Measurements from ENCODE around the gene DLG2. TPM values are rescaled to one million over a fixed set of nuclear protein-coding genes. Genes with fewer than 3 reads are reported as not detected.
"Not testable (repeated sequence)": the region's sequence is repeated elsewhere in the genome, so short reads cannot be mapped to it uniquely, and the experiment has no call there.

The DLG2 gene
- polyA plus RNA-seq, 5 donors, result 5.1 to 13.2 (median 8.4) TPM

DNA sequence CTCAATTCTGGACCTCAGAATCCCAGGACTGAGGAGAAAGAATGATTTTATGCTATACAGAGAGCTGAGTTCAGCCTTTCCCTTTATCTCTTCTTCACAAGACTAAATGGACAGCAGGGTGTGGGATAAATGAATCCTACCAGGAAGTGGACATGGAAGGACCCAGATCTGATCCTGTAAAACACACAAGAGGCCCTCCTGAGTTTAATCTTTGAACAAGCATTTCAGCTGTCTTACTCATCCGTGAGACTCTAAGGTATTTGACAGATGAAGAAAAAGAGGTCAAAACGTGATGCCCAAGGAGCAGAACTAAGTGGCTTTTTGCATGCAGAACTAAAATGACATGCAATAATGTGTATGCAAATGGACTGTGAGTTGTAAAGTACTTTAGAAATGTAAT, 511.3 kb downstream of the DLG2 start:
- no peak for DNase-seq

GRCh38 chr11:85114786-85115185, 512.4 kb downstream of the DLG2 start:
- no peak for DNase-seq

DNA sequence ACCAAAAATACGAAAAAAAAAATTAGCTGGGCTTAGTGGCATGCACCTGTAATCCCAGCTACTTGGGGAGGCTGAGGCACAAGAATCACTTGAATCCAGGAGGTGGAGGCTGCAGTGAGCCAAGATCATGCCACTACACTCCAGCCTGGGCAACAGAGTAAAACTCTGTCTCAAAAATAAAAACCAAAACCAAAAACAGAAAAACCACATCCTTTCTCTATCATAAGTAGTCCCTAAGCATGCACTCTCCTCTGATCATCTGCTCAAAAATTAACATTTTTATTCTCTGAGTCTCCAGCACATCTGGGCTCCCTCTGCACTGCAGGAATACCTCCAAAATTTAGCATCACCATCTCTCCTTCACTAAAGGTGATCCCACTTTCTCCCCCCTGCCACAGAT, 516.9 kb downstream of the DLG2 start:
- not testable (repeated sequence) for DNase-seq

DNA sequence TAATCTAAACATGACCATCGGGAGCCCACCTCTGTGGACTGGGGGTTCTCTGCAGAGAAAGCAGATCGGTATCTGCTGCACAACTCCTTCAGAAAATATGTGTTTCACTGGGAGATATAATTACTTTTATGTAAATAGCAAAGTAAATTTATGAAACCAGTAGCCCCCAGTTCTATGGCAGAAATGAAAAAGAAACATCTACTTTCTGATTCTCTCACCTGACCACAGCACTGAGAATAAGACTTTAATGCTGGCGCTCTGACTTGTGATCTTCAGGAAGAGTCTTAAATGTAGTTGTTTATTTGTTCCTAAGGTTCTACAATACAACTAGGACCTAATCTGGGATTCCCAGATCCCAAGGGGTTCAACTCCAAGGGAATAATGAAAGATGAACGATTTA, 518.0 kb downstream of the DLG2 start:
- DNase-seq, result no peak

DNA sequence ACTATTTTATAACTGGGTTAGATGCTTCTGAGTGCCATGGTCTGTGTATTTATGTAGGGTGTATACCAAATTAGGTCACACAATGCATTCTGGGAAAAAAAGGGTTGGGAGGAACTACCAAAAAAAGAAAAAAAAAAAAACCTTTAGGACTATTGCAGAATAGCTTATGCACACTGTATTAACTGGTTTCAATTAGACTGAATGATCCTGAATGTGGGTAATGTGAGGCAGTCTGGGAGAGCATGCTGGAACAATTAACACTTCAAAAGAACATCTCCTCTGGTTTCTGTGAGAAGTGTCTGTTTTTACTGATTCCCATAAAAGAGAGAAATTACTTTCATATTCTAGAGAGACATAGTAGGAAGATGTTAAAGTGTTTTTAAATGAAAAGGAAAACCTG, 521.3 kb downstream of the DLG2 start:
- DNase-seq, result no peak

DNA sequence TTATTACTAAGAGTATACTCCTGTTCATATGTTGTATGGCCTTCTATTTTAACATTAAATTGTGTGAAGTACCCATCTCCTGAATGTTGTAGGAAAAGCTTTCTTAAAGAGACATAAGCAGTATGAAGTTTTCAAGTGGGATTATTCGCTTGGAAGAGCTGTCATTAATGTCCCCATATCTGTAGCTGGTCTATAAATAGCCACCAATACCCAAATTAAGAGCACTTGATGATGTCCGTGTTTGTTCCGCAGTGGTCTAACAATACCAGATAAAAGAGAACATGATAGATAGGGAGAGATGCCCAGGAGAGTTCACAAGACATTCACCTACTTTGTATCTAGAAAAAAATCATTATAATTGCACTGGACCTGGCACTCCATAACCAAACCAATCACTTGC, 527.6 kb downstream of the DLG2 start:
- DNase-seq, result no peak

DNA sequence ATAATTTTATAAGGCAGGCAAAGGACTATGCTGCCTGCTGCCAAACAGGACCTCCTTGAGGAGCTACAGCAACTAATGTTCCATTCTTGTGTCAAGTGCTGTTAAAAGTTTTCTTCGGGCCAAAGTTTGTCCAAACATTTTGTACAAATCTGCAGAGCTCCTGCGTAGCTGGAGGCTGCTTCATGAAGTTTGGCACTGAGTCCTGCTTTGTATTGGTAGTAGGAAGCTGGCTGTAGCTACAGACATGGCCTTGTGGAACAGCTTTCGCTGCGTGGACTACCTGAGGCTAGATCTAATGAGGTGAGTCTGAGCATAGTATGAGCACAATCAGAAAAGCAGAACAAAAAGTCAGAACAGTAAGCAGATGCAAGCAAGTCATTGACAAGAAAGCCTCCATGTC, 528.1 kb downstream of the DLG2 start:
- DNase-seq, result peak in 1 of 2 donors; percentile 0

DNA sequence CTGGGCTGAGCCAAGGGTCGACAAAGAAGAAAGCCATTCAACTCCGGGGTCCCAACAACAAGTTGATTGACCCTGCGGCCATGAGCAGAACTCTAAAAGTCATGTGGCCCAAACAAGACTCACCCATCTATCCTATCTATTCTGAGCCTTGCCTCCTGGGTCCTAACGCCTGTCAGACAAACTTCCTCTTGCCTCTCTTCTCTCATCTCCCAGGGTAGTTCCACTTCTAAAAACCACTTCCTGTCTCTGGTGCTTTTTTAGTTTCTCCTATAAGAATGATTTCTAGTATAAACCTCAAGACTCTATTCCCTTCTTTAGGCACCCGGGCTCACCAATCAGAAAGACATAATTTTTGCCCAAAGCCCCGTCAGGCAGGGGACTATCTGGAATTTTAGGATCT, 530.2 kb downstream of the DLG2 start:
- no peak for DNase-seq

GRCh38 chr11:85095239-85095638, 531.9 kb downstream of the DLG2 start:
- no peak for DNase-seq

- DNase-seq, result no peak
These were observed 532.3 kb downstream of the DLG2 start for GRCh38 chr11:85094795-85095194.

- no peak for DNase-seq
These were observed 537.5 kb downstream of the DLG2 start for GRCh38 chr11:85089654-85090053.

DNA sequence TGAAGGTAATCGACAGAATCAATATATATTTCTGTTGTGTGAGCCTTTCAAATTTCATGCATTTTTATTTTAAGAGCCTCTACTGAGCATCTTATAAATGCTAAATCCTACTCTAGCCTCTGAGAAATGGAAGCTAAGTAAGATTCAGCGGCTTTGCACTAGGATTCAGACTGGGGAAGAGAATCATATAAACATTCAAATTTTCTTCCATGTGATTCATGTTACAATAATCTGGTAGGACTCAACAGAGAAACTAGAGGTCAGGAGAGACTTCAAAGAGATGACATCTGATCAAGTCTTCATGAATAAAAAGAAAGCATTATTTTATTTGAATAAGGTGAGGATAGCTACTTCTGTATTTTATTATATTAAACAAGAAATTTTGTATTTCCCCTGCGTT, 538.9 kb downstream of the DLG2 start:
- DNase-seq, result no peak

GRCh38 chr11:85086504-85087284, 540.5 kb downstream of the DLG2 start:
- DNase-seq, result no peak

GRCh38 chr11:85076535-85077330, 550.4 kb downstream of the DLG2 start:
- no peak for DNase-seq

GRCh38 chr11:85062659-85063058, 564.5 kb downstream of the DLG2 start:
- DNase-seq, result no peak

- DNase-seq, result no peak
These were observed 574.5 kb downstream of the DLG2 start for GRCh38 chr11:85052636-85053035.

DNA sequence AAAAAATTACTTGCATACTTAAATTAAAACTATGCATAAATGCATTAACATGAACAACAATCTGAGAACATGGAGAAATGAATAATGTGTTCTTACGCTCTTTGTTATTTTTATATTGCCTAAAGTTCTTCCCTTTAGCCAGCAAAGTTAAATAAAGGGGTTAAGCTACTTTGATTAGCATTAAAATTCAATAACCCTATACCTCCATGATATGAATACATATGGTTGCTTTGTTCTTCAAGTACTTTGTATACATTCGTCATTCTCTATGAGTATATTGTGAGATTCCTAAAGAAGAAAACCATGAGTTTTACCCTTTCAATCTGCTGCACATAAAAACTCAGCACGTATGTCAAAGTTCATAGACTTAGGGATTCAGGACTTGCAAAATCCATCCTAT, 578.3 kb downstream of the DLG2 start:
- DNase-seq, result no peak

GRCh38 chr11:85045716-85046115, 581.4 kb downstream of the DLG2 start:
- DNase-seq, result no peak

DNA sequence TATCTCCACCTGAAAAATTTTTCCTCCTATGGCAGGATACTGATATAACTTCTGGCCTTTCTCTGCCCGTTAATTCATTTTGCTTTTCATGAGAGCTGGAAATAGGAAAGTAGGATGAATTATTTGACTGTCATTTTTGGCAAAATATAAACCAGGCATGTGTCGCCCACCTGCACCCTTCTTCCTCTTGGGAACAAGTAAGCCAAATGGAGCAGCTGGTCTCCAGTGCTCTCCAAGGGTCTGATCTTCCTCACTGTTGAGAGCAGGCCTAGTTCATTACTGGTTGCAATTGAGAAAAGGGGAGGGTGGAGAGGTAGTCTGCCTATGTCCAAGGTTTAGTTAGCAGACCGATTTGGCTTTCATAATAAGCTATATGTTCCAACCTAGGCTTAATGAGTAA, 582.2 kb downstream of the DLG2 start:
- no peak for DNase-seq

- no peak for DNase-seq
These were observed 584.8 kb downstream of the DLG2 start for GRCh38 chr11:85042361-85042760.

DNA sequence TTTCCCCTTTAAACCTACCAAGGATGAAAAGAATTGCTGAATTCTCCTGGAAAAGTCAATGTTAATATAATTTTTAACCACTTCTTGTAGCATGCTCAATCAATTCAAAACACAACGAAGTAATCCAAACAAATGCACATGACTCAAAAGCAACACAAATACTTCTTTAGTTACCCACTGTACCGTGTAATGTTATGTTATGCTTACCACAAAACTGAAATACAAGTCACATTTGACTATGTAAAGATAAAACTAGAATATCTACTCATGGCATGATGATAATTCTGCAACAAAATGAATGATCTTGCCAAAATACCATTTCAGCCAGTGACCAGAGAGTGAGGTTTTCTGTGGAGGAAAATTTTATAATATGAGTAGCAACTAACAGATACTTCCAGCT, 587.0 kb downstream of the DLG2 start:
- no peak for DNase-seq

DNA sequence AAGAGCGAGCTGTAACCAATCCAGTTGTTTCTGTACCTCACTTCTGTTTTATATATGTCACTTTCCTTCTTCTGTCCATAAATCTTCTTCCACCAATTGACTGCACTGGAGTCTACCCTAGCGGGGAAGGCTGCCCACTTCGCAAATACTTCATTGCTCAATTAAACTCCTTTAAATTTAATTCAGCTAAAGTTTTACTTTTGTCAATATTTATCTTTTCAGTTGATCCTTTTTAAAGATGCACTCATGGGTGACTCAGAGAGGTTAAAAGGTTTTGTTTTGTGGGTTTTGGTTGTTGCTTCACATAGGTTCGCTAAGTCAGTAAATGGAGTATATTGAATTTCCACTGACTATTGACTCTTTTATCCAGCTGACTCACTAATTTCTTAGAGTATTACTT, 597.2 kb downstream of the DLG2 start:
- DNase-seq, result no peak

- DNase-seq, result no peak
These were observed 598.6 kb downstream of the DLG2 start for GRCh38 chr11:85028329-85029101.
